HEK293 (cell line): ENCODE measurements around the gene ZBTB38.

ENCODE experiments used
- CTCF ChIA-PET: fragments of 350-600 bp; formaldehyde crosslinking; extraction: SDS; loops from one replicate; lab custom pipeline; 2021; ENCODE audit warnings: antibody characterized with exemption; lab: Yijun Ruan, JAX
- POLR2A ChIA-PET: fragments of 300-600 bp; formaldehyde crosslinking; extraction: SDS; loops from one replicate; lab custom pipeline; 2020; ENCODE audit warnings: antibody characterized with exemption, inconsistent platforms; lab: Yijun Ruan, JAX
- H3K27ac ChIP-seq: fragments of 200-500 bp; sonication (Bioruptor generic); 2 replicates; pipeline ENCODE4 v1.5.1; 2014; ENCODE audit warnings: low read depth, low read length, control low read depth, inconsistent platforms; ENCODE audit errors: extremely low read depth
- H3K36me3 ChIP-seq, 2 experiments: fragments of 200-500 bp in 1 of 2; sonication (Bioruptor generic) in 1 of 2; 1 replicate in 1 of 2; 2 replicates in 1 of 2; pipeline ENCODE4 v1.5.1; 2014 to 2017; ENCODE audit warnings: inconsistent platforms in 2 of 2, low read length in 2 of 2; ENCODE audit not compliant: control insufficient read depth in 2 of 2, insufficient read depth in 1 of 2
- H3K4me1 ChIP-seq: fragments of 200-500 bp; sonication (Bioruptor generic); 2 replicates; pipeline ENCODE4 v1.5.1; 2014; ENCODE audit warnings: mild to moderate bottlenecking, low read length, inconsistent platforms; ENCODE audit not compliant: control insufficient read depth, insufficient read depth
- H3K4me3 ChIP-seq: 2 replicates; pipeline ENCODE4 v1.5.1; 2011; ENCODE audit warnings: low read depth, mild to moderate bottlenecking, control low read depth, low read length, moderate library complexity
- H3K9me3 ChIP-seq: fragments of 200-500 bp; sonication (Bioruptor generic); 2 replicates; pipeline ENCODE4 v1.5.1; 2014; ENCODE audit warnings: low read depth, low read length, inconsistent platforms; ENCODE audit not compliant: control insufficient read depth, insufficient read depth
- ATF2 ChIP-seq: fragments of 450-650 bp; formaldehyde crosslinking; IDR thresholded peaks from 2 replicates; pipeline ENCODE4 v1.5.1; 2016; ENCODE audit warnings: missing biosample characterization, missing genetic modification characterization, low read depth
- EGR2 ChIP-seq: fragments of 450-650 bp; formaldehyde crosslinking; IDR thresholded peaks from 2 replicates; pipeline ENCODE4 v1.5.1; 2016; ENCODE audit warnings: low read depth, missing biosample characterization, missing genetic modification characterization
- SCRT1 ChIP-seq: fragments of 450-650 bp; formaldehyde crosslinking; IDR thresholded peaks from 2 replicates; pipeline ENCODE4 v1.5.1; 2016; ENCODE audit warnings: missing biosample characterization, missing genetic modification characterization, borderline replicate concordance
- WT1 ChIP-seq: fragments of 450-650 bp; formaldehyde crosslinking; IDR thresholded peaks from 2 replicates; pipeline ENCODE4 v1.5.1; 2016; ENCODE audit warnings: missing biosample characterization, missing genetic modification characterization
- YY2 ChIP-seq: fragments of 450-650 bp; formaldehyde crosslinking; IDR thresholded peaks from 2 replicates; pipeline ENCODE4 v1.5.1; 2016; ENCODE audit warnings: missing biosample characterization, missing genetic modification characterization
- ZBTB8A ChIP-seq: fragments of 450-650 bp; formaldehyde crosslinking; IDR thresholded peaks from 2 replicates; pipeline ENCODE4 v1.5.1; 2016; ENCODE audit warnings: missing biosample characterization, missing genetic modification characterization
- ZIC2 ChIP-seq: fragments of 450-650 bp; formaldehyde crosslinking; IDR thresholded peaks from 2 replicates; pipeline ENCODE4 v1.5.1; 2016; ENCODE audit warnings: missing biosample characterization, missing genetic modification characterization
- ZNF10 ChIP-seq: fragments of 450-650 bp; formaldehyde crosslinking; IDR thresholded peaks from 2 replicates; pipeline ENCODE4 v1.5.1; 2017; ENCODE audit warnings: missing biosample characterization, missing genetic modification characterization
- ZNF133 ChIP-seq: fragments of 450-650 bp; formaldehyde crosslinking; IDR thresholded peaks from 2 replicates; pipeline ENCODE4 v1.5.1; 2016; ENCODE audit warnings: missing biosample characterization, missing genetic modification characterization
- ZNF148 ChIP-seq: fragments of 450-650 bp; formaldehyde crosslinking; IDR thresholded peaks from 2 replicates; pipeline ENCODE4 v1.5.0; 2017; ENCODE audit warnings: missing biosample characterization, missing genetic modification characterization, borderline replicate concordance
- ZNF169 ChIP-seq: fragments of 450-650 bp; formaldehyde crosslinking; IDR thresholded peaks from 2 replicates; pipeline ENCODE4 v1.5.1; 2016; ENCODE audit warnings: missing biosample characterization, missing genetic modification characterization
- ZNF324 ChIP-seq: fragments of 450-650 bp; formaldehyde crosslinking; IDR thresholded peaks from 2 replicates; pipeline ENCODE4 v1.5.1; 2016; ENCODE audit warnings: missing biosample characterization, missing genetic modification characterization
- ZNF341 ChIP-seq: fragments of 450-650 bp; formaldehyde crosslinking; IDR thresholded peaks from 2 replicates; pipeline ENCODE4; 2016; ENCODE audit warnings: low read depth, missing biosample characterization, missing genetic modification characterization
- ZNF501 ChIP-seq: fragments of 450-650 bp; formaldehyde crosslinking; IDR thresholded peaks from 2 replicates; pipeline ENCODE4 v1.5.1; 2016; ENCODE audit warnings: missing biosample characterization, missing genetic modification characterization
- ZNF510 ChIP-seq: fragments of 450-650 bp; formaldehyde crosslinking; IDR thresholded peaks from 2 replicates; pipeline ENCODE4 v1.5.1; 2018; ENCODE audit warnings: mild to moderate bottlenecking, missing genetic modification characterization, missing biosample characterization; ENCODE audit not compliant: insufficient replicate concordance
- ZNF518A ChIP-seq: fragments of 450-650 bp; formaldehyde crosslinking; conservative IDR thresholded peaks from 2 replicates; pipeline ENCODE4 v1.5.1; 2016; ENCODE audit warnings: low read depth, missing biosample characterization, missing genetic modification characterization
- ZNF600 ChIP-seq: fragments of 450-650 bp; formaldehyde crosslinking; IDR thresholded peaks from 2 replicates; pipeline ENCODE4 v1.5.1; 2016; ENCODE audit warnings: missing biosample characterization, missing genetic modification characterization
- ZNF621 ChIP-seq: fragments of 450-650 bp; formaldehyde crosslinking; IDR thresholded peaks from 2 replicates; pipeline ENCODE4 v1.5.1; 2017; ENCODE audit warnings: missing biosample characterization, missing genetic modification characterization
- ZNF624 ChIP-seq: fragments of 450-650 bp; formaldehyde crosslinking; IDR thresholded peaks from 2 replicates; pipeline ENCODE4 v1.5.1; 2017; ENCODE audit warnings: missing biosample characterization, missing genetic modification characterization
- ZNF785 ChIP-seq: fragments of 450-650 bp; formaldehyde crosslinking; IDR thresholded peaks from 2 replicates; pipeline ENCODE4 v1.5.1; 2016; ENCODE audit warnings: missing biosample characterization, missing genetic modification characterization

The ZBTB38 gene

GRCh38 chr3:141392416-141392815 is 24.1 kb downstream of the ZBTB38 start:
- no peak overlapping the region for H3K27ac ChIP-seq
- H3K36me3 ChIP-seq, result no peaks in the 10 kb centered on the region
- no peaks in the 10 kb centered on the region for H3K9me3 ChIP-seq
- CTCF ChIA-PET, result interaction anchor here (1.0 kb wide), 1 partner anchor 81 kb away, joined by 3 read pairs; no protein-coding TSS in a partner anchor
- H3K4me1 ChIP-seq, result peaks cover 11% of the 10 kb centered on the region
- H3K4me3 ChIP-seq, result no peak overlapping the region
- TF ChIP-seq ZNF621 (tag by site-specific recombination), result no peak
- TF ChIP-seq ZNF518A (tag by site-specific recombination), result no peak
- TF ChIP-seq ZNF148 (tag by site-specific recombination), result no peak
- TF ChIP-seq ZNF501 (tag by site-specific recombination), result no peak
- TF ChIP-seq ZNF624 (tag by site-specific recombination), result no peak
- TF ChIP-seq ZIC2 (tag by site-specific recombination), result no peak
- TF ChIP-seq ZBTB8A (tag by site-specific recombination), result no peak
- TF ChIP-seq YY2, result no peak
- TF ChIP-seq ZNF510, result no peak
- TF ChIP-seq ZNF785 (tag by site-specific recombination), result no peak
- no peak for TF ChIP-seq ATF2 (tag by site-specific recombination)
- no peak for TF ChIP-seq SCRT1
- TF ChIP-seq ZNF10 (tag by site-specific recombination), result no peak
- no peak for TF ChIP-seq ZNF341 (tag by site-specific recombination)
- no peak for TF ChIP-seq ZNF169
- TF ChIP-seq EGR2 (tag by site-specific recombination), result no peak
- no peak for TF ChIP-seq WT1 (tag by site-specific recombination)
- no peak for TF ChIP-seq ZNF600 (tag by site-specific recombination)
- TF ChIP-seq ZNF133 (tag by site-specific recombination), result no peak
- TF ChIP-seq ZNF324 (tag by site-specific recombination), result no peak
- POLR2A ChIA-PET, result no interaction called here
